GM13977 (cell line): ENCODE measurements around the gene MAPK9.

Experiments
- DNase-seq: peaks from one replicate; pipeline ENCODE4 v3.0.0; 2012; ENCODE audit warnings: low spot score
- in situ Hi-C: fragments of 300-500 bp; cut with MboI; formaldehyde crosslinking; loops from one replicate; pipeline ENCODE4 v1.12.0; 2022; ENCODE audit warnings: low sequenced_read_pairs, low pct_unique_long_range_greater_than_20kb, mixed read lengths, inconsistent platforms; ENCODE audit not compliant: unreplicated experiment
- TF ChIP-seq, protein P1 (sequence below): IDR thresholded peaks from 2 replicates; pipeline ENCODE4 v1.5.1; 2012; ENCODE audit warnings: mild to moderate bottlenecking, control low read depth; ENCODE audit not compliant: insufficient read depth; ENCODE audit errors: extremely low read depth, missing control alignments

MAPK9 gene

GRCh38 chr5:180289433-180289832 lies 2.5 kb downstream of the MAPK9 start:
- TF ChIP-seq, protein P1, sequence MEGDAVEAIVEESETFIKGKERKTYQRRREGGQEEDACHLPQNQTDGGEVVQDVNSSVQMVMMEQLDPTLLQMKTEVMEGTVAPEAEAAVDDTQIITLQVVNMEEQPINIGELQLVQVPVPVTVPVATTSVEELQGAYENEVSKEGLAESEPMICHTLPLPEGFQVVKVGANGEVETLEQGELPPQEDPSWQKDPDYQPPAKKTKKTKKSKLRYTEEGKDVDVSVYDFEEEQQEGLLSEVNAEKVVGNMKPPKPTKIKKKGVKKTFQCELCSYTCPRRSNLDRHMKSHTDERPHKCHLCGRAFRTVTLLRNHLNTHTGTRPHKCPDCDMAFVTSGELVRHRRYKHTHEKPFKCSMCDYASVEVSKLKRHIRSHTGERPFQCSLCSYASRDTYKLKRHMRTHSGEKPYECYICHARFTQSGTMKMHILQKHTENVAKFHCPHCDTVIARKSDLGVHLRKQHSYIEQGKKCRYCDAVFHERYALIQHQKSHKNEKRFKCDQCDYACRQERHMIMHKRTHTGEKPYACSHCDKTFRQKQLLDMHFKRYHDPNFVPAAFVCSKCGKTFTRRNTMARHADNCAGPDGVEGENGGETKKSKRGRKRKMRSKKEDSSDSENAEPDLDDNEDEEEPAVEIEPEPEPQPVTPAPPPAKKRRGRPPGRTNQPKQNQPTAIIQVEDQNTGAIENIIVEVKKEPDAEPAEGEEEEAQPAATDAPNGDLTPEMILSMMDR, result no peak
- no peak for DNase-seq
- in situ Hi-C loops, result no loop called here

DNA sequence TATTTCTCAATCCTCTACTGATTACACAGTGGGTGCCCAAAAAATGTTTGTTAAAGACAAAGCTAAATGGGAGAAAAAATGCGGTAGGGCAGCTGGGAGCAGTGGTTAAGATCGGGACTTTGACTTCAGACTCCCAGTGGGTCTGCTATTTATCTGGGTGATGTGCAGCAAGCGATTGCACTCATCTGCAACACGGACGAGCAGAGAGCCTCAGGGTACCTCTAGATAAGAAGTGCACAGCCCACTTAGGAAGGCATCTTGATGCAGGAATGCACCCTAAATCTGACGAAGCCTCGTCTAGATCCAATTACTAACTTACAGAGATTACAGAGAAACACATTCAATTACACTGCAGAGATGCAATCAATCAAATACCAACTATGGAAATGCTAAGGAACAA lies 4.0 kb downstream of the MAPK9 start:
- TF ChIP-seq, protein P1, result no peak
- in situ Hi-C loops, result no loop called here
- no peak for DNase-seq

DNA sequence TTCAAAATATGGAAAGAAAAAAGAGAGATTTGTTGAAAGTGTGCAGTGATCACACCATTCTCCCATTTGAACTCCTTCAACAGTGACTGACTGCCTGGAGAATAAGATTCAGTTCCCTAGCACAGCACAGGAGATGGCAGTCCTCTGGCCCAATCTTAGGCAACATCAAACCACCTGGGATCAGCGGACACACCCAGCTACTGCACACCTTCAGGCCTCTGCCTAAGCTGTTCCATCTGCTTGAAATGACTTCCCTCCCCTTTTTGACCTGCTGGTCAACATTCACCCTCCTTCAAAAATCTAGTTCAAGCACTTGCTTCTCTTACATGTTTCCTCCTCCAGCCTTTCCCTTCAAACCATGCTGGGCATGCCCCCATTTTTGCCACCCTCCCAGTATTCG lies 4.5 kb downstream of the MAPK9 start:
- TF ChIP-seq, protein P1, result no peak
- DNase-seq, result no peak
- in situ Hi-C loops, result no loop called here

DNA sequence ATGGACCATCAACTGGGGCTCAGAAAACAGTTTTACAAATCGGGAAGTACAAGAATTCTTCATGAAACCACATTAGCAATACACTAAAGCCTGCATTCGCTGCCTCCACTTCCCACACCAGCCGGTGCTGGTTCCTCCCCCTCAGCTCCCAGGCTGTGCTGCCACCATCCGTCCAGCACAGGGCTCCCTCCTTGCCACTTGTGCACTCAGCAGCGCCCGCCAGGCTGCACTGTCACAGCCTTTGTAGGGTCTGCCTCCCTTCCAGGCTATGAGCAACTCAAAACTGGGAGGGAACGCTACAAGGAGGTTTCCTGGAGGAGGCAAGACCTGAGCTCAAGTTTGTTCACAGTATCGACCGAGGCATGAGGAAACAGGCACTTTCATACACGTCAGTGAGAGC lies 7.7 kb downstream of the MAPK9 start:
- no peak for DNase-seq
- in situ Hi-C loops, result no loop called here
- TF ChIP-seq, protein P1, result no peak

DNA sequence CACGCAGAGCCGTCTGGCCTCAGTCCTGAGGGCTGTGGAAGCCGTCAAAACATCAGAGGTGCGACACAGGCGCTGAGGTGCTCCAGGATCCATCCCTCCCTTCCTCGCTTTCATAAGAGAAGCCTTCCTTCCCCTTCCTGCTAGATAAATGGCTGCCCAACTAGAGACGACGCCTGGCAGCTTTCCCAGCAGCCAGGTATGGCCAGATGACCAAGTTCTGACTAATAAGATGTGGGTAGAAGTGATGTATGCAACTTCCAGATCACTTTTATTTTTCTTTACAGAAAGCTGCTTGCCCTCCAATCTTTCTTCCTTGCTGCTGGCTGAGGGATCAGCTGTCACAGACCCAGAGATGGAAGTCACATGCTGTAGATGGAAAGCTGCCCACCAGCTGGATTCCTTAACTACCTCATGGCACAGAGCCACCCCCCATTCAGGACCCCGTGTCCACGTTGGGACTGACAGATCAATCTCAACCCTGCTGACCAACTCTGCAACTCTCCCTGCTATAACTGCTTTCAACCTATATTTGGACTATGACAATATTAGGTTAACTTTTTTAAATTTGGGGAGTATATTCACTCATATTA lies 8.8 kb downstream of the MAPK9 start:
- in situ Hi-C loops, result no loop called here
- DNase-seq, result no peak
- TF ChIP-seq, protein P1, result no peak

GRCh38 chr5:180282281-180282680 lies 9.6 kb downstream of the MAPK9 start:
- DNase-seq, result no peak
- in situ Hi-C loops, result no loop called here
- TF ChIP-seq, protein P1, result no peak

DNA sequence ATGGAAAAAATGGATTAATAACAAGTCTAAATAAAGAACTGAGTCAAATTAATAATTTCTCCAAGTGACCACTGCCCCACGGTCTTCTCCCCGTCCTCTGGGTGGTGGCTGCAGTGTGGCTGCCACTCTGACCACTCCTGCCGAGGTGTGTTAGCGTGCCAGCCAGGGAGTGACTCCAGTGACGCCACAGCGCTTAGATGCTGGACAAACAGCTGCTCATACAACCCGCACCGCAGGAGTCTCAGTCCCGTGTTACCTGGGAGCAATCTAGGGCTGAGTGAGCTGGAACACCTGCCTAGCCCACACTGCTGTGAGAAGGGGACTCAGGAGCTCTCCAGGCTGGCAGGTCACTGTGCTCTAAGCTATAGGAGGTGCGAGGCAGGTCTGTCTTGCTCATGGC lies 10.2 kb downstream of the MAPK9 start:
- in situ Hi-C loops, result no loop called here
- TF ChIP-seq, protein P1, result no peak
- no peak for DNase-seq
